Renal pelvis (tissue), 4 donors: Measurements from ENCODE around the gene RNF217. TPM values are rescaled to one million over a fixed set of nuclear protein-coding genes. Genes with fewer than 3 reads are reported as not detected.
A peak's percentile ranks its signal among the peaks of the same experiment; 100 is the strongest.
"Not testable (repeated sequence)": the region's sequence is repeated elsewhere in the genome, so short reads cannot be mapped to it uniquely, and the experiment has no call there.

Experiments
- DNase-seq: peaks from one replicate; pipeline ENCODE4 v3.0.0-alpha.2; 2013
- polyA plus RNA-seq, 3 donors: library from polyadenylated mRNA; unstranded; fragments of 120-200 nt; gene quantifications; one replicate each; pipeline ENCODE4 v1.2.1, GENCODE V29; 2013; ENCODE audit not compliant: insufficient read length in 3 of 3

Gene RNF217
- polyA plus RNA-seq, 3 donors: 11.8 to 17.2 (median 16.4) TPM

DNA sequence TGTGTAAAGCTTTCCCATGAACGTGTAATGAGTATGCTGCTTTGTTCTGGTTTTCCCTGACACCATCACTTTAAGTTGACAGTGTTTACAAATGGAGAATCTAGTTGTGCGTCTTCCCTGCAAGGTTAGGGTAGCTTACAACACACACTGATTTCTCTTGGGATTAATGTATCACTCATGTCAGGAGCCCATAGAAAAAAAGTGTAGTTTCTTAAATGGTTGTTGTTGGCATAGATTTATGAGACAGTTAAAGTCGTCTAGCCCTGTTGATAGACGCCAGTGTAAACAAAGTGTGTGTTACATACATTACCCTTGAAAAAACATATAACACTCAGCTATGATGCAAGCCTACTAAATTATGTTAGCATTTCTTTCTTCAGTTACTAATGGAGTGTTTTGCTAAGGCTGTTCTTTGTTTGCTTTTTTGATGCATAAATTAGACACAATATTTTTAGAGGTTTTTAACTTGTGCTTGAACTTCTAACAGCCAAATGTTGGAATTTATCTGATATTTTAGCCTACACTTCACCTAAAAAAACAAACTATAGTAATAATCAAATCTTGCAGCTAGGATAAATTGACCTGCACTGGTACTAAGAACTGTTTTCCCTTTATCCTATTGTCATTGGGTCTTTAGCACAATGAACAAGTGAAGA, 88.6 kb downstream of the RNF217 start:
- DNase-seq: peak; percentile 59

DNA sequence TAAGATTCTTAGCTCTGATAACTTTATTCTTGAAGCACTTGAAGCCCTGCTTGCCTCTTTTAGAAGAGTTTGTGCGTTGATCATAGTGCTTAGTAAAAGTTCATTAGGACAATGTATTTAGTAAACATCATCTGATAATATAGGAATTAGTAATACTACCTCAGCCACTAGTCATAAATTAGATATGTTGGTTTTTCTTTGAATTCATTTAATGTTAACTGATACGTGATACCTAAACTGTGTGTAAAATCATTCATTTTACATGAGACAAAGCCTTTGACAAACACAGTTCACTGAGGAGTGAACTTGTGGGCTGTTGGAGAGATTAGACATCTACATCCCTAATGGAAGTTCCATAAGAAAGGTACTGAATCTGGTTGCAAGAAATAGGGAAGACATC, 91.6 kb downstream of the RNF217 start:
- no peak for DNase-seq

DNA sequence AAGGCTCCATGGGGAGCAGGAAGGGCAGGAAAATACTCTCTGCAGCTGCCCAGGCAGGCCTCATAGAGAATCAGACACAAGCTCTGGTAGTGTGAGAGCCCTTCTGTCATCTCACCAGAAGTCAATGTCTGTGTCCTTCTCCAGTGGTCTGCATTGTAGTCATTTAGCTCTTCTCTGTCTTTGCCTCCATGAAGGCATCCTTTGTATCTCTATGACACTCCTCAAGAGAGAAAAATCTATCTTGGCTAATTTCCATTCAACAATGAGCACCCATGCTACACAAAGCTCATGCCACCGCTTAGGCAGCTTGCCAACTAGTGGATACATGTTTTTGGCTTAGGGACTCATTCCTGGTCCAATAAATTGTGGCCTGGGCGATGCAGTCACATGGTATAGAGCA, 92.1 kb downstream of the RNF217 start:
- DNase-seq: no peak

GRCh38 chr6:125057392-125058246, 95.4 kb downstream of the RNF217 start:
- DNase-seq: no peak

DNA sequence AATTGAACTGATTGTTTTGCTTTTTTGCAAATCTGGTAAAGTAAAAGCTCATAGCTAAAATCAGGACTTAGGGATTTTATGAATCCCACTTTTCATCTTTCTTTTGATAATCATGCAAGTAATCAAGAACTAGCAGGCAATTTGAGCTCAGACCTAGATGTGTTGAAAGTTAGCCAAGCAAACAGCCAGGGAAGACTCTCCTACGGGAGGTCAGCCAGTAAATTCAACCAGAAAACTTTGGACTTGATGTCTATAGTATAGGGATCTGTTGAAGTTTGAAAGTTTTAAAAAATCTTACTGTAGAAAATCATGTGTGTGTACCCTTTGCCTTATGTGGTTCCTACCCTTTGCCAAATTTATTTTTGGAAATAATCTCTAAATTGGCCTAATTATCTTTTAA, 96.3 kb downstream of the RNF217 start:
- no peak for DNase-seq

DNA sequence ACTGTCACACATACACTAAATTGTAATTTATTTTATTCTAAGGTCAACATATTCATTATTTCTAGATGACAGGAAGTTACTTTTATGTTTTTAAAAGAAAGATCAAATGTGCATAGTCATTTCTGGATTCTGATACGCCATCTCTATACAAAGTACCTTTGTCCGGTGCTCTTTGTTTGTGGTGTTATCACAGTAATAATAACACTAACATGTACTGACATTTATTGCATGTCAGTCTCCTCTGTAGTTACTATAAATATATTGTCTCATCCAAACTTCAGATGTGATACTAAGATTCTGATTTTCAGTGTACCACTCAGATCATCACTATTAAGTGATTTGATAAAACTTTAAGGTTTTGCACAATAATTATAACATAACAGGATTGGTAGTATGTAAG, 101.1 kb downstream of the RNF217 start:
- DNase-seq: no peak

- DNase-seq: no peak
Observed at GRCh38 chr6:125066140-125066539, 103.9 kb downstream of the RNF217 start.

GRCh38 chr6:125066964-125067363, 104.7 kb downstream of the RNF217 start:
- DNase-seq: no peak

DNA sequence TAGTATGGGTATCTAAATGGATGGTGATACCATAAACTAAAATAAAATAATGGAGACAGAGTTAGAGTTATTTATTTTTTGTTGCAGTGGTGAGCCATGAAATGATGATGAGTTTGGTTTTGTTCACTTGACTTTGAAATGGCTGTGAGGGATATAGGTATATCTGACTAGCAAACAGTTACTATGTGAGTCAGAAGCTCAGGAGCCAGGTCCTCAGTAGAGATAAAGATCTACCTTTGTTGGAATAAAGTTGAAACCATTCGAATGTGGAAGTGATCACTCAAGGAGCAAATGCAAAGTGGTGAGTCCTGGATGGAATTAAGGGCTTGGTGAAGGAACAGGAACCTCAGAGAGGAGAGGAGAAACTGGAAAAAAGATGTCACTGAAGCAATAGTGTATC, 105.3 kb downstream of the RNF217 start:
- DNase-seq: no peak

- no peak for DNase-seq
Observed at GRCh38 chr6:125073071-125073470, 110.8 kb downstream of the RNF217 start.

GRCh38 chr6:125074120-125074519, 111.9 kb downstream of the RNF217 start:
- DNase-seq: no peak

- DNase-seq: not testable (repeated sequence)
Observed at GRCh38 chr6:125075073-125075472, 112.8 kb downstream of the RNF217 start.

DNA sequence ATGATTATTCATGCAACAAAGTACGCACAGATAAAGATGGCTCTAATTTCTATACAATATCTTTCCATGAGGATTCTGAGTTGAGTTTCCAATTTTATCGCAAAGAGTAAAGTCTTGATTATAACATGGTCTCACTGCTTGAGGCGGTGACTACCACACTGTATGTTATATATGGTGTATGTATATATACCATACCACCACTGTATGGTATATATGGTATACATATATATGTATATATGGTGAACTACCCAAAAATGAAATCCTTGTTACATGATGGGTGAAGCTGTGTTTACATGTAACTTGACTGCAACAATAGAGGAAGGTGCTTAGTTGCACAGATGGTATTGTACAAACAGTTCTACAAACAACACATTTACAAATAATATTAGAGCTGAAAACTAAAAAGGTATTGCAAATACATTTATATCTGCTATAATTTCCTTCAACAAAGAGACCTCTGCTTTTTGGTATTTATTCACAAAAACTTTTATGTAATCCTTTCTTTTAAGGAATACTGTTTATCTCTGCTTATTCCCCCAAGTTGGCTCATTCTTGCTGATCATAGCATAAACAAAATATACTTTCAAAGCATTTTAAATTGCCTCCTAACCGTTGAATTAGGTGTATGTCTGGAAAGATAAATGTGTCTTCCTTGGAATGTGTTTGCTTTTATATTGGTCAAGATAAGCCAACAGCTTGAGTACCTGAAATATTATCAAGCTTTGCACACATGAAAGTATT, 113.7 kb downstream of the RNF217 start:
- DNase-seq: no peak

DNA sequence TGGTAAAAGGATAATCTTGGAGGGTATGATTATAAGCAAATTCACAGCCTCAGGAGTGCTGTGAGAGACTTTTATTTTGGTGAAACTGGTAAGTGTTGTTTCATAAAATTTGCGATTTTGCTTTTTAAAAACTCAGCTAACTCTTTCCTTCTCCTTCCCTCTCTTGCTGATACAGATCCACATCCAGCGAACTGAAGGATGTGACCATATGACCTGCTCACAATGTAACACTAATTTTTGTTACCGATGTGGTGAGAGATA, 114.2 kb downstream of the RNF217 start:
- no peak for DNase-seq

- no peak for DNase-seq
Observed at GRCh38 chr6:125077453-125077852, 115.2 kb downstream of the RNF217 start.

- DNase-seq: no peak
Observed at GRCh38 chr6:125078602-125079321, 116.5 kb downstream of the RNF217 start.

DNA sequence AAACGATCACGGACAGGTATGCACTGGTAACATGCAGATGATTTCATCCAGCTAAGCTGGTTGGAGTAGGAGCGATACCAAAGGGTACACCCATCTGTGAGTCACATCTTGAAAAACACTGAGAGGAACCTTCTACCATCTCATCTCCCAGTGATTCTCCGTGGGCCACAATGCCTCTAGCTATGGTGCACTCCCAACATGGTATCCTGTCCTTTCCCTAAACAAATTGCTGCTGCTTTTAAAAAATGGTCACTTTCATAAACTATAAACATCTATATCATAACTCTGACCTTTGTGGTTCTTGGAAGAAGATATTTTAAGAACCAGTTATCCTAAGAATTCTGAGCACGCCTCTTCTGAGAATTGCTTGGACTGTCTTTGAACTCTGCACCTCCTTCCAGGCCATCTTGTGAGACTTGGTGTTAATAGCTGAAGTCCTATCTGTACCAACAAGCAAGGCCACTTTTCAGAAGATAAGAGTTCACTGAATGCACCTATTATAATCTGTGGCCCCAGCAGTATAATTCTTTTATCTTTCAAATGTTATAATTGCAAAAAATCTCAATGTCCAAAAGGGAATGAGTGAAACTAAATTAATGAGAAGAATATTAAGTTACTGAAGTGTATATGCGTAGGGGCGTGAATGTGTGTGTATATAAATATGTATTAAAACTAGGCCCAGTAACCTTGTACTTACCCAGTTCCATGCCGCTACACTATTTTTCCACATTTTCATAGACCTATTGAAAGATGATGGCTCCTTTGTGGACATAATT, 120.9 kb downstream of the RNF217 start:
- no peak for DNase-seq

GRCh38 chr6:125083684-125083990, 121.4 kb downstream of the RNF217 start:
- DNase-seq: no peak

- DNase-seq: no peak
Observed at GRCh38 chr6:125086716-125087115, 124.5 kb downstream of the RNF217 start.

DNA sequence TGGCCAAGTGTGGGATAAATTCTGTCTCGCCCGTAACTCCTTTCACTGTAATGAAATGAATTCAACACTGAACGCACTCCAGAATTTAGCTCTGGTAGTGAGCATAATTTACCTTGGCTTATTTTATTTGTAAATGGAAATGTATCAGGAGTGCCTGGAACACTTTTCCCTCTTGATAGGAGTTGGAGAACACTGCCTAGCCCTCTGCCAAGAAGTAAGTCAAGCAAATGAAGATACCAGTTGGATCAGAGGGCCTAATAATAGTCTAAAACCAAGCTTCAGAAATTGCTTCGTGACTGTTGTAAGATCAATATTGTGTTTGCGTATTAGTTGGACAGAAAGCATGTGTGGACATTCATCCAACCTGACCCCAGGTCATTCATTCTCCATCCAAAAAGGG, 126.7 kb downstream of the RNF217 start:
- no peak for DNase-seq

DNA sequence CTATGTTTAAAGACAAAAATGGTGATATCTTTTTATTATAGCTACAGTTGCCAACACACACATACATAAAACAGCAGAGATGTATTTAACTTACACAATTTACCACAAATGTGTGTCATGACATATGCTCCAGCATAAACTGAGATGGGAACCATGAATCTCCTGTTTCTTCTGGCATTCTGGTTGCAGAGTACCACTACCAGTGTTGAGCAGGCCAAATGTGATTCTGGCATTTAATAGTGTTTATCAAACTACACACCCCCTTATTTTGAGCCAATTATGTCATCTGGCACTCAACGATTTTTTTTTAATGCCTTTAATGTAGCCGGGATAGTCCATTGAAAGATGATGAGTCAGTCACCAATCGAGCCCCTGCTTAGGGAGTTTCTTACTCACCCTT, 132.3 kb downstream of the RNF217 start:
- DNase-seq: no peak
